GM12864 (cell line): ENCODE measurements around the gene PAPSS1.

Experiments
- DNase-seq: peaks from one replicate; pipeline ENCODE4 v3.0.0-alpha.2; 2011; ENCODE audit warnings: low read depth
- H3K4me3 ChIP-seq: 2 replicates; pipeline ENCODE4 v1.5.1; 2011; ENCODE audit warnings: mild to moderate bottlenecking, low read depth, low read length, control low read depth
- TF ChIP-seq, protein P1 (sequence below): IDR thresholded peaks from 2 replicates; pipeline ENCODE4 v1.5.1; 2011; ENCODE audit warnings: low read depth, mild to moderate bottlenecking, moderate library complexity, low read length, control low read depth, inconsistent platforms; ENCODE audit errors: missing control alignments

The PAPSS1 gene

DNA sequence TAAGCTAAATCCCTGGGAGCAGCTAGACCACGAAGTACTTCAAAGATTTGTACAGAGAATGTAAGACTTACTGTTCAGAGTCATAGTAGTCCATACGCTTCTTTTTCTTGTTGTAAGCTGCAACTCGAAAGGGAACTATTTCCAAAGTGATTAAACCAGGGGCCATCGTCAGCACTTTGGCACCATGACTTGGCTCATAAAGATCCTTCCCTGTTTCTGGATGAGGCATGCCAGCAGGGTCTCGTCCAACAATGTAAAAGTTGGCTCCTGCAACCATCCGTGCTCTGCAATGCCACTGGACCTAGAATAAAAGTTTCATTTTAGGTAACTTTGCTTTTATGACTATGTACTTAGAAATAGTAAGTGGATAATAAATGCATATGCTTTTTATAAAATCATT lies 88.5 kb downstream of the PAPSS1 start:
- DNase-seq = no peak
- TF ChIP-seq, protein P1, sequence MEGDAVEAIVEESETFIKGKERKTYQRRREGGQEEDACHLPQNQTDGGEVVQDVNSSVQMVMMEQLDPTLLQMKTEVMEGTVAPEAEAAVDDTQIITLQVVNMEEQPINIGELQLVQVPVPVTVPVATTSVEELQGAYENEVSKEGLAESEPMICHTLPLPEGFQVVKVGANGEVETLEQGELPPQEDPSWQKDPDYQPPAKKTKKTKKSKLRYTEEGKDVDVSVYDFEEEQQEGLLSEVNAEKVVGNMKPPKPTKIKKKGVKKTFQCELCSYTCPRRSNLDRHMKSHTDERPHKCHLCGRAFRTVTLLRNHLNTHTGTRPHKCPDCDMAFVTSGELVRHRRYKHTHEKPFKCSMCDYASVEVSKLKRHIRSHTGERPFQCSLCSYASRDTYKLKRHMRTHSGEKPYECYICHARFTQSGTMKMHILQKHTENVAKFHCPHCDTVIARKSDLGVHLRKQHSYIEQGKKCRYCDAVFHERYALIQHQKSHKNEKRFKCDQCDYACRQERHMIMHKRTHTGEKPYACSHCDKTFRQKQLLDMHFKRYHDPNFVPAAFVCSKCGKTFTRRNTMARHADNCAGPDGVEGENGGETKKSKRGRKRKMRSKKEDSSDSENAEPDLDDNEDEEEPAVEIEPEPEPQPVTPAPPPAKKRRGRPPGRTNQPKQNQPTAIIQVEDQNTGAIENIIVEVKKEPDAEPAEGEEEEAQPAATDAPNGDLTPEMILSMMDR = no peak
- no peak overlapping the region for H3K4me3 ChIP-seq

DNA sequence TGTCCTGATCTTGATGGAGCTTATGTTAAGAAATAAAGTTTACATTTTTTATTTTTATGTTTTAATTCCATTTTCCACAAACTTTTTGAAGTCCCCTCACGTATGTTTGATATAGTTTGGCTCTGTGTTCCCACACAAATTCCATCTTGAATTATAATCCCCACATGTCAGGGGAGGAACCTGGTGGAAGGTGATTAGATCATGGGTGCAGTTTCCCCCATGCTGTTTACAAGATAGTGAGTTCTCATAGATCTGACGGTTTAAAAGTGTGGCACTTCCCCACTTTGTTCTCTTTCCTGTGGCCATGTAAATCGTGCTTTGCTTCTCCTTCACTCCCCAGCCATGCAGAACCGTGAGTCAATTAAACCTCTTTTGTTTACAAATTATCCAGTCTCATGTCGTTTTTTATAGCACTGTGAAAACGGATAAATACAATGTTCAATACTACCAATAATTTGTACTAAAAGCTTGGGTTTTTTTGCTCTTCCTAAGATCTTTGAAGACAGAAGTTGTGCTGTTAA lies 89.8 kb downstream of the PAPSS1 start:
- no peak overlapping the region for H3K4me3 ChIP-seq
- TF ChIP-seq, protein P1 = no peak
- no peak for DNase-seq

DNA sequence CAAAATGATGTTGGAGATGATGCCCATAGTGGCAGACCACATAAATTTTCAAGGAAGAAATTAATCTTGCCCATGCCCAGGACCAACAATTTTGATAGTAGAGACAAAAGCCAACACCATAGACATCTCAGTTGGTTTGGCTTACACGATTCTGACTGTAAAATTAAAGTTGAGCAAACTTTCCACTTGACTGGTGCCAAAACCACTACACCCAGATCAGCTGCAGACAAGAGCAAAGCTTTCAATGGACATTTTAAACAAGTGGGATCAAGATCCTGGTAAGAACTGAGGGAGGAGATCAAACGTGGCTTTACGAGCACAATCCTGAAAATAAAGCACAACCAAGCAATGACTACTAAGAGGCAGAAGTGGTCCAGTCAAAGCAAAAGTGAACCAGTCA lies 90.7 kb downstream of the PAPSS1 start:
- DNase-seq = no peak
- H3K4me3 ChIP-seq = no peak overlapping the region
- TF ChIP-seq, protein P1 = no peak

DNA sequence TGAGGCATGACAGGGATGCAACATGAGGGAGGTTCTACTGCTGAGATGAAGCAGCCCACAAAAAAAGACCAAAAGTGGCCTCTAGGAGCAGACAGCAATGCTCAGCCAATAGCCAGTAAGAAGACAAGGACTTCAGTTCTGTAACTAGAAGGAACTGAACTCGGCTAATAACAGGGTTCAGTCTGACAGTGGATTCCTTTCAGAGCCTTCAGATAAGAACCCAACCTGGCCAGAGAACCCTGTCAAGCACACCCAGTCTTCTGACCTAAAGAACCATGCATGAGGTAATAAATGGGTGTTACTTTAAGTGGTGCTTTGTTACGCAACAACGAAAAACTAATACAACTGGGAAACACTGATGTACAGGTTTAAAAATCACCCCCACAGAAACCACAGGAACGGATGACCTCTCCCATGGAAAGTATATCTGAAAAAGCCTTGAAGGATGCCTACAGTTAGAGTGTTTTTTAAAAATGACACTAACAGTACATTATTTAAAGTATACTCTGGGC lies 94.6 kb downstream of the PAPSS1 start:
- no peak overlapping the region for H3K4me3 ChIP-seq
- TF ChIP-seq, protein P1 = no peak

DNA sequence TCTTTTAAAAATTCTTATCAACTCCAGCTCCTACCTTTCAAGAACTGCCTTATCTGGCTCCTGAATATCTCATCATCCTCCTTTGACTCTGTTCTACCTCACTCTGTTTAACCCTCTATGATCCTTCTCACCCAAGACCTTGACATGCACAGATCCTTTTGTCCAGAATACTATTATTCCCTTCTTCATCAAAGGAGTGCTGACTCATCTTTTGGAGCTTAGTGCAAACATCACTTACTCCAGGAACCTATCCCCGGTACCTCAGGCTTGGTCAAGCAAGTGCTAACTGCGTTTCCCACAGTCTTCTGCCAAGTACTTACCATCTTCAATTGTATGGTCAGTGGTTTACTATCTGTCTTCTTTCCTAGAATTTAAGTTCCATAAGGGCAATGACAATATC lies 96.0 kb downstream of the PAPSS1 start:
- no peak overlapping the region for H3K4me3 ChIP-seq
- TF ChIP-seq, protein P1 = no peak
- no peak for DNase-seq

More for the DNA sequence above, 94.6 kb downstream of the PAPSS1 start:
- DNase-seq = no peak

DNA sequence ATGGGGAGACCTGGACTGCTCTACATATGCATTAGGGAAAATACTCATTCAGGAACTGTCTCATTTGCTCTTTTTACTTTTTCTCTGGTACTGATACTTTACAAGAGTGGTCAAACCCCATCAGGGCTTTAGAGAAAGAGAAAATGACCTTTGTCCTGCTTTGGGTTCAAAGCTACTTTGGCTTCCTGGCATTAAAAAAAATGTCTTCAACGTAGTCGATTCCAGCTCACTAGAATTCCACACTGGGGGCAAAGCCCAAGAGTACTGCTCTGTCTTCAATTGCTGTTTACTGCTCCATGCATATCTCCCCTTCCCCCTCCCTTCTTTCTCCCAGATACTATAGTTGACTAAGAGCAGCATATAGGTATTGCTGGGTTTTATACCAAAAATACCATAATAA lies 98.0 kb downstream of the PAPSS1 start:
- no peak for DNase-seq
- H3K4me3 ChIP-seq = no peak overlapping the region
- TF ChIP-seq, protein P1 = no peak

DNA sequence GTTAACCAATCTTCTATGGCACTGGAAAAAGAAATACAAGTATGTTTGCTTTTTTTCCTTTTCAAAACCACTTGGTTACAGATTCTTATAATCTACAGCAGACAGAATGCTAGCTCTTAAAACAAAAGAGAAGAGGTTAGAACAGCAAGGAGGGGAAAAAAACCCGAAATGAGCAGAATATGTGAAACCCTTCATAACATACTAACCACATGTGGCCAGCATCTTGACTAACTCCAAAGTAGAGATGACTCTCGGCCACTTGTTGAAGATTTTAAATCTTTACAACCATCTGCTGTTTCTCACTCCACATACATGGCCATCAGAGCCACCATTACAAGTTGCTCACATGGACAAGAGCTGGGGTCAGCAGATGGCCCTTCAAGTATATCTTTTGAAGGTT lies 100.3 kb downstream of the PAPSS1 start:
- TF ChIP-seq, protein P1 = no peak
- H3K4me3 ChIP-seq = no peak overlapping the region
- DNase-seq = no peak
